ENCODE measurements around the gene GALM.
"Not testable (repeated sequence)": the region's sequence is repeated elsewhere in the genome, so short reads cannot be mapped to it uniquely, and the experiment has no call there.

GALM gene

DNA sequence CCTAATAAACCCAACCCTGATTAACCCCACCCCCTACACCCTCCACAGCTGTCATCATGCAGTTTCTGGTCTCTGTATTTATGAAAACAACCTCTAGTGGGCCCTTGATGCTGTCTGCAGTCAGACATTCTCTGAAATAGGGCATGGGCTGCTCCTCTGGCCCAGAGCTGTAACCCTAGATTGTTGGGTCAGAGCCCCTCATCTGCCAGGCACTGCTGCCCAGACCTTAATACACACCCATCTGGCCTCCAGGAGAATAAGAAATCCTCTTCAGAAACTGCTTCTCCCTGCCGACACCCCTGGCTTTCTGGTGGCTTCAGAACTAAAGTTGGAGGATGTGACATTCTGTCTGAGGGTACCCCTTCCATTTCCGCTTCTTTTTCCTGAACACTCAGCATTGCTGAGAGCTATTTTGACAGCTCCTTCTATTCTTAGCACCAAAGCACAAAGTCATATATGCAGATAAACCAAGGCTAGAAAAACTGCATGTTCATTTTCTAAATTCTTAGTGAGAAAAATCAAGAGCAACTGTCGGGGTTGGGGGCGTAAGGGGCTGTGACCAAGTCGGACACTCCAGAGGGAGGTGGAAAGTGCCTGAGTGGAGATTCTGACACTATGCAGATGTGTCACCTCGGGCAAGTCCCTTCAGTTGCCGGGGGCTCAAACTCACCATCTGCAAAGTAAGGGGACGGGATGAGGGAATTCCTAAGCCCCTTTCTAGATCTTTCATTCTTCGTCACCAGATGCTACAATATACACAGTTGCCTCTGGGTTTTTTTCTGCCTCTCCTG, 56.6 kb downstream of the GALM start:
- peak overlapping the region; percentile 32; the same call in 1 of the 2 replicates for H3K4me3 ChIP-seq (ENCODE audit: low read length)

DNA sequence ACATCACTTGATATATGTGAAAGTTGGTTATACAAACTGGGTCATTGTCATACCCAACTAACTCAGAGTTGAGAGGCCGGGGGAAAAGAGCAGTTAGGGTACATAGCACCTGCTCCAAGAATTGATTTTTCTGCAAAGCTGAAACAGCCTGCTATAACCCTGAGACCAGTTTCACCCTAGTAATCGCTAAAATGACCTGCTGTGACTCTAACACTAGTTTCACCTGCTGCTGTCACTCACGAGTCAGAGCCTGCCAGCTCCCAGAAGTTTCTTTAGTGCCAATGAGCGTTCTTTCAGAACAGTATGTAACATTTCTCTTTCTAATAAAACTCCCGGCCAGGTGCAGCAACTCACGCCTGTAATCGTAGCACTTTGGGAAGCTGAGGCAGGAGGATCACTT, 57.3 kb downstream of the GALM start:
- H3K4me3 ChIP-seq (ENCODE audit: low read length): peak overlapping the region; percentile 32; the same call in 1 of the 2 replicates
- no peak for TF ChIP-seq ZNF274 (IDR thresholded peaks at IDR 0.05; ENCODE audit: low read depth, low read length)

More for the DNA sequence above, 56.6 kb downstream of the GALM start:
- no peak for TF ChIP-seq ZNF274 (IDR thresholded peaks at IDR 0.05; ENCODE audit: low read depth, low read length)

DNA sequence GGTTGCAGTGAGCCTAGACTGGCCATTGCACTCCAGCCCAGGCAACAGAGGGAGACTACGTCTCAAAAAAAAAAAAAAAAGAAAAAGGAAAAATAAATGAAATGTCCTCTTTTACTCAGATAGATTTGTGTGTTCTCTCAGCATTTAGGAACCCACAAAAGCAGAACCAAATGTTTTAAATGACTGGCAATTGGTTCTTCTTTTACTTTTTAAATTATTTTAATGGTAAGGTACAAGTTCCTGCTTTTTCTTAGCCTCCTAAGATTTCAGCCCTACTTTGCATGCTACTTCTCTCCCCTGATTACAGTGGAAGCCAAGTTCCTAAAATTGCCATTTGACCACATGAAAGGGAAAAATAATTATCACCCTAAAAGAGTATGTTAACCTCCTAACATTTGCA, 61.7 kb downstream of the GALM start:
- no peak for TF ChIP-seq ZNF274 (IDR thresholded peaks at IDR 0.05; ENCODE audit: low read depth, low read length)
- H3K4me3 ChIP-seq (ENCODE audit: low read length): no peak overlapping the region

- TF ChIP-seq ZNF274 (IDR thresholded peaks at IDR 0.05; ENCODE audit: low read depth, low read length): no peak
- H3K4me3 ChIP-seq (ENCODE audit: low read length): no peak overlapping the region
Observed at GRCh38 chr2:38728694-38729093, 62.8 kb downstream of the GALM start.

GRCh38 chr2:38731090-38731489, 65.2 kb downstream of the GALM start:
- no peak for TF ChIP-seq ZNF274 (IDR thresholded peaks at IDR 0.05; ENCODE audit: low read depth, low read length)
- no peak overlapping the region for H3K4me3 ChIP-seq (ENCODE audit: low read length)

GRCh38 chr2:38731684-38732221, 65.8 kb downstream of the GALM start:
- no peak overlapping the region for H3K4me3 ChIP-seq (ENCODE audit: low read length)
- TF ChIP-seq ZNF274 (IDR thresholded peaks at IDR 0.05; ENCODE audit: low read depth, low read length): no peak

- H3K4me3 ChIP-seq (ENCODE audit: low read length): no peak overlapping the region
- no peak for TF ChIP-seq ZNF274 (IDR thresholded peaks at IDR 0.05; ENCODE audit: low read depth, low read length)
Observed at GRCh38 chr2:38733300-38733971, 67.5 kb downstream of the GALM start.

- no peak for TF ChIP-seq ZNF274 (IDR thresholded peaks at IDR 0.05; ENCODE audit: low read depth, low read length)
- H3K4me3 ChIP-seq (ENCODE audit: low read length): no peak overlapping the region
Observed at GRCh38 chr2:38734299-38735058, 68.6 kb downstream of the GALM start.

DNA sequence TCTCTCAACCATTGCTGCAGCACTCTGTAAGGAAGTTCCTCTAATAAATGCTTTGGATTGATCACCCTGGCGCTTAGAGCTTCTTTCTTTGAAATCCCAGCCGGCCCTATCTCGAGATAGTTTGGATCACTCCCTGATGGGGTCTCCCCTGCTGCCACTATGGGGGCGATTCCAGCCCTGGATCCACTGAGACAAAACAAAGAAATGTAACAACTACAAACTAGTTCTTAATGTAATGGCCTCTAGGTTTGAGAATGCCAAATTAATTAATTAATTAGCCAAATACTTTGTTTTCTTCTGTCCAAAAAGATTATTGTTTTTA, 70.0 kb downstream of the GALM start:
- no peak for TF ChIP-seq ZNF274 (IDR thresholded peaks at IDR 0.05; ENCODE audit: low read depth, low read length)
- no peak overlapping the region for H3K4me3 ChIP-seq (ENCODE audit: low read length)

DNA sequence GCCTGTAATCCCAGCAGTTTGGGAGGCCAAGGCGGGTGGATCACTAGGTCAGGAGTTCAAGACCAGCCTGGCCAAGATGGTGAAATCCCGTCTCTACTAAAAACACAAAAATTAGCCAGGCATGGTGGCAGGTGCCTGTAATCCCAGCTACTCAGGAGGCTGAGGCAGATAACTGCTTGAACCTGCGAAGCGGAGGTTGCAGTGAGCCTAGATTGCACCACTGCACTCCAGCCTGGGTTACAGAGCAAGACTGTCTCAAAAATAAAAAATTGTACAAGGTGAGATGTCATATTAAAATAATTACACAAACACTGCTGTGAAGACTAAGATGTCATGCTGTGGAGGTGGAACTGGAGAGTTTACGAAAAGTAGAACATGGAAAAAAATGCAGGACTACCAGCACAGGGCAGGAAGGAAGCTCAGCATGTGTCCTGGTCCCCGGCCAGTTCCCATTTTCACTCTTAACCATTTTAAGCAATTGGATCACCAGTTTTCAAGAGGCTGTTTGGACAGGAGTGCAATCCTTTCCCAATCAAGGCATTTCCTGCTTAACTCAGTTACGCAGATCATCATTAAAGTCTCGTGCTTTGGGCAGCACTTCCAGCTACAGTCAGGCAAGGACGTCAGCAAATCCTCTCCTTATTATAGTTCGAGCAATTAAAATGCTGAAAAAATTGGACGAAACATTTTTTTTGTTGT, 71.2 kb downstream of the GALM start:
- H3K4me3 ChIP-seq (ENCODE audit: low read length): not testable (repeated sequence)

DNA sequence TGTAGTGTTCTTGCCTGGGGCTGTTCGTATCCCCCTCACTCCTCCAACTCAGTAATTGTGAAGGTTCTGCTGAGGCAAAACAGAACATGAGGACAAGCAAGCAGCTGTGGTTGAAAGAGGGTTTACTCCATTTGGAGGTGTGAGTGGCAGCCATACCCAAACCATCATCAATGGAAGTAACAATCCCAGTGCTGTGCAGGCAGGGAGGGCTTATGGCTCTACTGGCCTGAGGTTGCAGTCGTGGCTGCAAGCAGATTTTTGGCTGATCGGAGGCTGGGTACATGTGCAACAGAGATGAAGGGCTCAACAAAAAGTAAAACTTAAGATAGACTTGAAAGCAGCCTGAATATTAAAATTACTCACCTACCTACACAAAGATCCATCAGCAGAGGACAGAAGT, 72.0 kb downstream of the GALM start:
- H3K4me3 ChIP-seq (ENCODE audit: low read length): no peak overlapping the region
- TF ChIP-seq ZNF274 (IDR thresholded peaks at IDR 0.05; ENCODE audit: low read depth, low read length): no peak

GRCh38 chr2:38739524-38739923, 73.6 kb downstream of the GALM start:
- TF ChIP-seq ZNF274 (IDR thresholded peaks at IDR 0.05; ENCODE audit: low read depth, low read length): no peak
- no peak overlapping the region for H3K4me3 ChIP-seq (ENCODE audit: low read length)

GRCh38 chr2:38740851-38741731, 75.2 kb downstream of the GALM start:
- no peak overlapping the region for H3K4me3 ChIP-seq (ENCODE audit: low read length)
- TF ChIP-seq ZNF274 (IDR thresholded peaks at IDR 0.05; ENCODE audit: low read depth, low read length): no peak
